ENCODE results near the gene PSMD14. TPM values are rescaled to one million over a fixed set of nuclear protein-coding genes. Genes with fewer than 3 reads are reported as not detected.

Gene PSMD14
- total and polyA plus RNA-seq, 2 of the 13 experiments (the other 11 are each of a cell fraction or from before 2014, with no cell fraction given), result 60.6 to 149 TPM

DNA sequence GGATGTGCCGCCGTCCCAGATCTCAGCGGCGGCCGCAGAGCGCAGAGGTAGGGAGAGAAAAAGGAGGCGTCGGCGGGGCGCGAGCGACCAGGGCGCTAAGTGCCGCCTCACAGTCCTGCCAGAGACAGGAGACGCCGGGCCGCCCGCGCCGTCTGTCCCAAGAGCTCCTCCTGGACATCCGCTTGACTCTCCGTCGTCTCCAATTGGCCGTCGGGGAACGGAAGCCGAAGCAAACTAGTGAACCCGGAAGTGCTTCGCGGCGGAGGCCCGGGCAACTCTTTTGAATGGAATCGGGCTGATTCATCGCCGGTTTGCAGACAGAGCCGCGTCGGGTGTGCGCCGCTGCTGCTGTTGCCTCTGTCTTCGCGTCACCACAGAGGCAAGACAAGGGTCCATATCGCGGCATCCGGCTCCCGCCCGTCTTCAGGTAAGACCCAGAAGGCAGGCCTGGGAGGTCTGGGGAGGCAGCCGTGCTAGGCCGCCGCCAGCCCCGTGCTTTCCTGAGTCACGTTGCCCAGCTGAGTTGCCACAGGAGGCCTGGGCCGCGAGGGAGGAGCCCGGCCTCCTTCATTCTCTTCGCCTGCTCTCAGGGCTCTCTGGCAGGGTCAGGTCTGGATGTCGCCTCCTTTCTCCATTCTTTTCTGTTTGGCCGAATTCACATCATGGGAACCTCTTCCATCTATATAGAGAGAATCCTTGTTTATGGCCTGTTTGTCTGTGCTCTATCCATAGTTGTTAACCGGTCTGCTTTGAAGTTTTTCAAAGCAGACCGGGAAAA is at the start of gene PSMD14 (continued):
- TF ChIP-seq, protein P1, sequence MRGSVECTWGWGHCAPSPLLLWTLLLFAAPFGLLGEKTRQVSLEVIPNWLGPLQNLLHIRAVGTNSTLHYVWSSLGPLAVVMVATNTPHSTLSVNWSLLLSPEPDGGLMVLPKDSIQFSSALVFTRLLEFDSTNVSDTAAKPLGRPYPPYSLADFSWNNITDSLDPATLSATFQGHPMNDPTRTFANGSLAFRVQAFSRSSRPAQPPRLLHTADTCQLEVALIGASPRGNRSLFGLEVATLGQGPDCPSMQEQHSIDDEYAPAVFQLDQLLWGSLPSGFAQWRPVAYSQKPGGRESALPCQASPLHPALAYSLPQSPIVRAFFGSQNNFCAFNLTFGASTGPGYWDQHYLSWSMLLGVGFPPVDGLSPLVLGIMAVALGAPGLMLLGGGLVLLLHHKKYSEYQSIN (CRISPR knock-in tag; IDR thresholded peaks at IDR 0.05; ENCODE audit: borderline replicate concordance), result no peak
- TF ChIP-seq TEAD3 (CRISPR knock-in tag; optimal IDR thresholded peaks at IDR 0.05; ENCODE audit: borderline replicate concordance) (peak; percentile 53), SRY (CRISPR knock-in tag; IDR thresholded peaks at IDR 0.05) (peak; percentile 96), YEATS2 (CRISPR knock-in tag; IDR thresholded peaks at IDR 0.05; ENCODE audit: borderline replicate concordance) (peak; percentile 95), ZBTB20 (CRISPR knock-in tag; IDR thresholded peaks at IDR 0.05; ENCODE audit: borderline replicate concordance, low read depth) (peak; percentile 83; the same call in 1 of the 2 replicates), SMC3 (IDR thresholded peaks at IDR 0.05; ENCODE audit: low read length) (no peak), FOXC1 (CRISPR knock-in tag; IDR thresholded peaks at IDR 0.05; ENCODE audit: borderline replicate concordance) (peak; percentile 91; the same call in 1 of the 2 replicates), SAFB2 (CRISPR knock-in tag; IDR thresholded peaks at IDR 0.05; ENCODE audit: borderline replicate concordance, low read depth) (no peak), KAT7 (CRISPR knock-in tag; IDR thresholded peaks at IDR 0.05; ENCODE audit: borderline replicate concordance) (peak; percentile 100), ZNF232 (CRISPR knock-in tag; IDR thresholded peaks at IDR 0.05; ENCODE audit: borderline replicate concordance) (peak; percentile 92; the same call in 1 of the 2 replicates), SRSF4 (IDR thresholded peaks at IDR 0.05; ENCODE audit: low read depth, low read length, poor library complexity, severe bottlenecking) (no peak)
- TF ChIP-seq, protein P2, sequence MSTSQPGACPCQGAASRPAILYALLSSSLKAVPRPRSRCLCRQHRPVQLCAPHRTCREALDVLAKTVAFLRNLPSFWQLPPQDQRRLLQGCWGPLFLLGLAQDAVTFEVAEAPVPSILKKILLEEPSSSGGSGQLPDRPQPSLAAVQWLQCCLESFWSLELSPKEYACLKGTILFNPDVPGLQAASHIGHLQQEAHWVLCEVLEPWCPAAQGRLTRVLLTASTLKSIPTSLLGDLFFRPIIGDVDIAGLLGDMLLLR (CRISPR knock-in tag; IDR thresholded peaks at IDR 0.05), result peak; percentile 92; the same call in 1 of the 2 replicates
- TF ChIP-seq, protein P3, sequence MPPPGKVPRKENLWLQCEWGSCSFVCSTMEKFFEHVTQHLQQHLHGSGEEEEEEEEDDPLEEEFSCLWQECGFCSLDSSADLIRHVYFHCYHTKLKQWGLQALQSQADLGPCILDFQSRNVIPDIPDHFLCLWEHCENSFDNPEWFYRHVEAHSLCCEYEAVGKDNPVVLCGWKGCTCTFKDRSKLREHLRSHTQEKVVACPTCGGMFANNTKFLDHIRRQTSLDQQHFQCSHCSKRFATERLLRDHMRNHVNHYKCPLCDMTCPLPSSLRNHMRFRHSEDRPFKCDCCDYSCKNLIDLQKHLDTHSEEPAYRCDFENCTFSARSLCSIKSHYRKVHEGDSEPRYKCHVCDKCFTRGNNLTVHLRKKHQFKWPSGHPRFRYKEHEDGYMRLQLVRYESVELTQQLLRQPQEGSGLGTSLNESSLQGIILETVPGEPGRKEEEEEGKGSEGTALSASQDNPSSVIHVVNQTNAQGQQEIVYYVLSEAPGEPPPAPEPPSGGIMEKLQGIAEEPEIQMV (CRISPR knock-in tag; IDR thresholded peaks at IDR 0.05; ENCODE audit: low read depth), result peak; percentile 57; the same call in 1 of the 2 replicates
- TF ChIP-seq, protein P4, sequence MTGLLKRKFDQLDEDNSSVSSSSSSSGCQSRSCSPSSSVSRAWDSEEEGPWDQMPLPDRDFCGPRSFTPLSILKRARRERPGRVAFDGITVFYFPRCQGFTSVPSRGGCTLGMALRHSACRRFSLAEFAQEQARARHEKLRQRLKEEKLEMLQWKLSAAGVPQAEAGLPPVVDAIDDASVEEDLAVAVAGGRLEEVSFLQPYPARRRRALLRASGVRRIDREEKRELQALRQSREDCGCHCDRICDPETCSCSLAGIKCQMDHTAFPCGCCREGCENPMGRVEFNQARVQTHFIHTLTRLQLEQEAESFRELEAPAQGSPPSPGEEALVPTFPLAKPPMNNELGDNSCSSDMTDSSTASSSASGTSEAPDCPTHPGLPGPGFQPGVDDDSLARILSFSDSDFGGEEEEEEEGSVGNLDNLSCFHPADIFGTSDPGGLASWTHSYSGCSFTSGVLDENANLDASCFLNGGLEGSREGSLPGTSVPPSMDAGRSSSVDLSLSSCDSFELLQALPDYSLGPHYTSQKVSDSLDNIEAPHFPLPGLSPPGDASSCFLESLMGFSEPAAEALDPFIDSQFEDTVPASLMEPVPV (CRISPR knock-in tag; IDR thresholded peaks at IDR 0.05), result peak; percentile 89
- TF ChIP-seq, protein P5, sequence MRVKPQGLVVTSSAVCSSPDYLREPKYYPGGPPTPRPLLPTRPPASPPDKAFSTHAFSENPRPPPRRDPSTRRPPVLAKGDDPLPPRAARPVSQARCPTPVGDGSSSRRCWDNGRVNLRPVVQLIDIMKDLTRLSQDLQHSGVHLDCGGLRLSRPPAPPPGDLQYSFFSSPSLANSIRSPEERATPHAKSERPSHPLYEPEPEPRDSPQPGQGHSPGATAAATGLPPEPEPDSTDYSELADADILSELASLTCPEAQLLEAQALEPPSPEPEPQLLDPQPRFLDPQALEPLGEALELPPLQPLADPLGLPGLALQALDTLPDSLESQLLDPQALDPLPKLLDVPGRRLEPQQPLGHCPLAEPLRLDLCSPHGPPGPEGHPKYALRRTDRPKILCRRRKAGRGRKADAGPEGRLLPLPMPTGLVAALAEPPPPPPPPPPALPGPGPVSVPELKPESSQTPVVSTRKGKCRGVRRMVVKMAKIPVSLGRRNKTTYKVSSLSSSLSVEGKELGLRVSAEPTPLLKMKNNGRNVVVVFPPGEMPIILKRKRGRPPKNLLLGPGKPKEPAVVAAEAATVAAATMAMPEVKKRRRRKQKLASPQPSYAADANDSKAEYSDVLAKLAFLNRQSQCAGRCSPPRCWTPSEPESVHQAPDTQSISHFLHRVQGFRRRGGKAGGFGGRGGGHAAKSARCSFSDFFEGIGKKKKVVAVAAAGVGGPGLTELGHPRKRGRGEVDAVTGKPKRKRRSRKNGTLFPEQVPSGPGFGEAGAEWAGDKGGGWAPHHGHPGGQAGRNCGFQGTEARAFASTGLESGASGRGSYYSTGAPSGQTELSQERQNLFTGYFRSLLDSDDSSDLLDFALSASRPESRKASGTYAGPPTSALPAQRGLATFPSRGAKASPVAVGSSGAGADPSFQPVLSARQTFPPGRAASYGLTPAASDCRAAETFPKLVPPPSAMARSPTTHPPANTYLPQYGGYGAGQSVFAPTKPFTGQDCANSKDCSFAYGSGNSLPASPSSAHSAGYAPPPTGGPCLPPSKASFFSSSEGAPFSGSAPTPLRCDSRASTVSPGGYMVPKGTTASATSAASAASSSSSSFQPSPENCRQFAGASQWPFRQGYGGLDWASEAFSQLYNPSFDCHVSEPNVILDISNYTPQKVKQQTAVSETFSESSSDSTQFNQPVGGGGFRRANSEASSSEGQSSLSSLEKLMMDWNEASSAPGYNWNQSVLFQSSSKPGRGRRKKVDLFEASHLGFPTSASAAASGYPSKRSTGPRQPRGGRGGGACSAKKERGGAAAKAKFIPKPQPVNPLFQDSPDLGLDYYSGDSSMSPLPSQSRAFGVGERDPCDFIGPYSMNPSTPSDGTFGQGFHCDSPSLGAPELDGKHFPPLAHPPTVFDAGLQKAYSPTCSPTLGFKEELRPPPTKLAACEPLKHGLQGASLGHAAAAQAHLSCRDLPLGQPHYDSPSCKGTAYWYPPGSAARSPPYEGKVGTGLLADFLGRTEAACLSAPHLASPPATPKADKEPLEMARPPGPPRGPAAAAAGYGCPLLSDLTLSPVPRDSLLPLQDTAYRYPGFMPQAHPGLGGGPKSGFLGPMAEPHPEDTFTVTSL (CRISPR knock-in tag; IDR thresholded peaks at IDR 0.05; ENCODE audit: borderline replicate concordance), result peak; percentile 34; the same call in 1 of the 2 replicates

All from HepG2 (cell line).